HEK293T (cell line): ENCODE measurements around the gene PPP1CC.
"Not testable (repeated sequence)": the region's sequence is repeated elsewhere in the genome, so short reads cannot be mapped to it uniquely, and the experiment has no call there.

Experiments used
- CTCF ChIA-PET: fragments of 350-600 bp; formaldehyde crosslinking; extraction: SDS; loops from one replicate; lab custom pipeline; 2021; ENCODE audit warnings: antibody characterized with exemption, inconsistent platforms; lab: Yijun Ruan, JAX
- POLR2A ChIA-PET: fragments of 350-600 bp; formaldehyde crosslinking; extraction: SDS; loops from one replicate; lab custom pipeline; 2020; ENCODE audit warnings: antibody characterized with exemption, inconsistent platforms; lab: Yijun Ruan, JAX
- DNase-seq: peaks from one replicate; pipeline ENCODE4 v3.0.0; 2012; ENCODE audit warnings: mixed read lengths; ENCODE audit errors: extremely low spot score
- ARNT ChIP-seq: fragments of 450-650 bp; IDR thresholded peaks from 2 replicates; pipeline ENCODE4 v1.6.1; 2017; ENCODE audit warnings: mild to moderate bottlenecking
- BHLHE40 ChIP-seq: fragments of 450-650 bp; IDR thresholded peaks from 2 replicates; pipeline ENCODE4 v1.6.1; 2016; ENCODE audit warnings: mild to moderate bottlenecking, moderate library complexity, borderline replicate concordance
- CTBP1 ChIP-seq: fragments of 450-650 bp; IDR thresholded peaks from 2 replicates; pipeline ENCODE4 v1.6.1; 2016; ENCODE audit warnings: borderline replicate concordance
- ELF4 ChIP-seq: fragments of 450-650 bp; IDR thresholded peaks from 2 replicates; pipeline ENCODE4 v1.6.1; 2017; ENCODE audit warnings: antibody characterized with exemption
- FOXA1 ChIP-seq: fragments of 450-650 bp; IDR thresholded peaks from 2 replicates; pipeline ENCODE4 v1.6.1; 2016; ENCODE audit warnings: mild to moderate bottlenecking
- FOXK2 ChIP-seq: fragments of 450-650 bp; IDR thresholded peaks from 2 replicates; pipeline ENCODE4 v1.6.1; 2016; ENCODE audit warnings: mild to moderate bottlenecking
- FOXM1 ChIP-seq: fragments of 450-650 bp; IDR thresholded peaks from 2 replicates; pipeline ENCODE4 v1.6.1; 2017; ENCODE audit warnings: mild to moderate bottlenecking, borderline replicate concordance
- HDGF ChIP-seq: fragments of 450-650 bp; IDR thresholded peaks from 2 replicates; pipeline ENCODE4 v1.6.1; 2017; ENCODE audit warnings: antibody characterized with exemption, borderline replicate concordance
- L3MBTL2 ChIP-seq: fragments of 450-650 bp; conservative IDR thresholded peaks from 2 replicates; pipeline ENCODE4 v1.6.1; 2016; ENCODE audit warnings: mild to moderate bottlenecking
- LEF1 ChIP-seq: fragments of 450-650 bp; IDR thresholded peaks from 2 replicates; pipeline ENCODE4 v1.6.1; 2017; ENCODE audit warnings: mild to moderate bottlenecking, borderline replicate concordance
- NFRKB ChIP-seq: fragments of 450-650 bp; IDR thresholded peaks from 2 replicates; pipeline ENCODE4 v1.6.1; 2016; ENCODE audit warnings: mild to moderate bottlenecking, moderate library complexity
- PKNOX1 ChIP-seq: fragments of 450-650 bp; IDR thresholded peaks from 2 replicates; pipeline ENCODE4 v1.6.1; 2016
- SP1 ChIP-seq: fragments of 450-650 bp; IDR thresholded peaks from 2 replicates; pipeline ENCODE4 v1.6.1; 2017
- SUZ12 ChIP-seq: fragments of 450-650 bp; IDR thresholded peaks from 2 replicates; pipeline ENCODE4 v1.6.1; 2016; ENCODE audit warnings: mild to moderate bottlenecking
- TARDBP ChIP-seq: fragments of 450-650 bp; IDR thresholded peaks from 2 replicates; pipeline ENCODE4 v1.6.1; 2016
- ZNF384 ChIP-seq: fragments of 450-650 bp; IDR thresholded peaks from 2 replicates; pipeline ENCODE4 v1.6.1; 2016

Gene PPP1CC

GRCh38 chr12:110768960-110769359 lies 26.3 kb upstream of the PPP1CC start:
- TF ChIP-seq HDGF: no peak
- TF ChIP-seq TARDBP: no peak
- TF ChIP-seq FOXA1: no peak
- TF ChIP-seq ZNF384: no peak
- no peak for TF ChIP-seq CTBP1
- TF ChIP-seq ARNT: no peak
- POLR2A ChIA-PET: interaction anchor here (0.9 kb wide), 1 partner anchor 25 kb away, joined by 3 read pairs; no protein-coding TSS in a partner anchor
- no peak for DNase-seq
- CTCF ChIA-PET: no interaction called here

- TF ChIP-seq FOXM1: no peak
- no peak for TF ChIP-seq PKNOX1
- no peak for TF ChIP-seq ELF4
- TF ChIP-seq NFRKB: no peak
- TF ChIP-seq FOXA1: no peak
- TF ChIP-seq ZNF384: no peak
- TF ChIP-seq L3MBTL2: no peak
- TF ChIP-seq HDGF: no peak
- no peak for TF ChIP-seq SP1
- no peak for TF ChIP-seq SUZ12
- no peak for TF ChIP-seq ARNT
- TF ChIP-seq TARDBP: no peak
- TF ChIP-seq CTBP1: no peak
- no peak for TF ChIP-seq FOXK2
- no peak for TF ChIP-seq LEF1
- no peak for TF ChIP-seq BHLHE40
Observed at GRCh38 chr12:110767863-110768262, 25.2 kb upstream of the PPP1CC start.

DNA sequence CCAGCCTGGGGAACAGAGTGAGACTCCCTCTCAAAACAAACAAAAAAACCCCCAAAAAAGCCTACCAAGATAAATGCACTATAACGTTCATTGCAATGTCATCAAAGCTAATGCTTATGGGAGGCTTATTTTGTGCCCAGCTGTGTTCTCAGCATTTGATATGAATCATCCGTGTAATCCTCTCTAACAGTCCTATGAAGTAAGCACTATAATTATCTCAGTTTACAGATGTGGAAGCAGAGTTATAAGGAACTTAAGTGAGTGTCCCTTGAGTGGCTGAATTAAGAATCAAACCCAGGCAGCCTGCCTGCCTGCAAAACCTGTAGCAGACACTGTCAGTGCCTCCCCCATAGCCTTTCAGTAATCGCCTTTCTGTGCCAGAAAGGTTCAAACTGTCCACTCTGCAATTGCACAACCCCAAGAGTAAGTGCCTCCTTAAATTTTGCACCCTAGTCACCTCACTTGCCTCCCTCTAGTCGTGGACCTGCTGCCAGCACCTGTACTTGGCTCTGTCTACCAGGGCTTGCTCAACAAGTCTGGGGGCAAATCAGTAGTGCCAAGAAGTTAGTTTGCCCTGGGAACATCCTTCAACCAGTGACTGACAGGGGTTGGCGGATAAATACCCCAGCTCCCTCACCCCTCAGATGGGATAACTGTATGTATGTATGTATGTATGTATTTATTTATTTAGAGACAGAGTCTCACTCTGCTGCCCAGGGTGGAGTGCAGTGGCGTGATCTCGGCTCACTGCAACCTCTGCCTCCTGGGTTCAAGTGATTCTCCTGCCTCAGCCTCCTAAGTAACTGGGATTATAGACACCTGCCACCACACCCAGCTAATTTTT lies 23.8 kb upstream of the PPP1CC start:
- POLR2A ChIA-PET: interaction anchor here (0.7 kb wide), 1 partner anchor 24 kb away, joined by 3 read pairs; the partner anchor contains the start of gene PPP1CC
- no peak for DNase-seq
- CTCF ChIA-PET: no interaction called here
- TF ChIP-seq PKNOX1: no peak
- TF ChIP-seq FOXK2: no peak

More at GRCh38 chr12:110767863-110768262, 25.2 kb upstream of the PPP1CC start:
- no peak for DNase-seq
- ChIA-PET POLR2A (no interaction called here), CTCF (interaction anchor here (0.6 kb wide), 1 partner anchor 59 kb away, joined by 3 read pairs; no protein-coding TSS in a partner anchor)

DNA sequence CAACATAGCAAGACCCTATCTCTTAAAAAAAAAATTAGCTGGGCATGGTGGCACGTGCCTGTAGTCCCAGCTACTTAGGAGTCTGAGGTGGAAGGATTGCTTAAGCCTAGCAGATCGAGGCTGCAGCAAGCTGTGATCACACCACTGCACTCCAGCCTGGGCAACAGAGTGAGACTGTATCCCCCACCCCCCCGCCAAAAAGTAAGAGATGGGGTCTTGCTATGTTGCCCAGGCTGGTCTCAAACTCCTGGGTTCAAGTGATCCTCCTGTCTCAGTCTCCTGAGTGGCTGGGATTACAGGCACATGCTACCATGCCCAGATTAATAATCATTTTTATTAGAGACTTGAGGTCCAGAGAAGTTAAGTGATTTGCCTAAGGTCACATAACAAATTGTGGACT lies 22.9 kb upstream of the PPP1CC start:
- POLR2A ChIA-PET, CTCF ChIA-PET: not testable (repeated sequence)

DNA sequence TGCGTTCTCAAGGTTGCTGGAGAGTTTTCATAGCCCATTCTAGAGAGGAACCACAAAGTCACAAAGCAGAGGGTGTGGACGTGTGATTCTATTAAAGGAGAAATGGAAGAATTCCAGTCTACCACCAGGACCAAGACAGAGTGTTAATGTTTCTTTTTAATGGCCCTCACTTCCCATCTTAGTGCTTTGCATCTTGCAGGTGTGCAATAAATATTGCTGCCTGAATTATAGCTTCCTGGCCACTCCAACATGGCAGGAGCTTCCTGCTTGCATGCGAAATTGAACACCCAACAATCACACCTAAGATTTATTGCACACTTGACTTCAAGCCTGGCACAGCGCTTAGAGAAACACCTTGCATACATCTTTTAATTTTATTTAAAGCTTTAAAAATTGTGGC lies 22.4 kb upstream of the PPP1CC start:
- TF ChIP-seq L3MBTL2: no peak
- TF ChIP-seq FOXA1: no peak
- TF ChIP-seq SP1: no peak
- TF ChIP-seq ZNF384: no peak
- no peak for TF ChIP-seq FOXM1
- TF ChIP-seq FOXK2: no peak
- no peak for TF ChIP-seq TARDBP
- TF ChIP-seq SUZ12: no peak
- TF ChIP-seq PKNOX1: no peak
- TF ChIP-seq HDGF: no peak
- POLR2A ChIA-PET: no interaction called here
- CTCF ChIA-PET: no interaction called here
- no peak for DNase-seq

More for the DNA sequence above, 22.9 kb upstream of the PPP1CC start:
- DNase-seq: not testable (repeated sequence)

- no peak for TF ChIP-seq NFRKB
- no peak for TF ChIP-seq CTBP1
- no peak for TF ChIP-seq HDGF
- no peak for TF ChIP-seq BHLHE40
- no peak for TF ChIP-seq LEF1
- TF ChIP-seq SUZ12: no peak
- no peak for TF ChIP-seq ZNF384
- no peak for TF ChIP-seq L3MBTL2
- TF ChIP-seq ARNT: no peak
- no peak for TF ChIP-seq FOXM1
- TF ChIP-seq FOXA1: no peak
- no peak for TF ChIP-seq PKNOX1
- TF ChIP-seq SP1: no peak
- no peak for TF ChIP-seq ELF4
- TF ChIP-seq TARDBP: no peak
- CTCF ChIA-PET: no interaction called here
- POLR2A ChIA-PET: no interaction called here
- no peak for DNase-seq
Observed at GRCh38 chr12:110763583-110763982, 20.9 kb upstream of the PPP1CC start.
